Right atrium auricular region (tissue), 2 donors: ENCODE results near the gene RBM14. TPM values are rescaled to one million over a fixed set of nuclear protein-coding genes. Genes with fewer than 3 reads are reported as not detected.
A peak's percentile ranks its signal among the peaks of the same experiment; 100 is the strongest.

Experiments used
- DNase-seq: peaks from one replicate; pipeline ENCODE4 v3.0.0-alpha.2; 2019; ENCODE audit warnings: low spot score
- H3K27ac ChIP-seq, 2 donors: fragments of 200-600 bp; sonication (generic); 1 replicate in 1 of 2; 2 replicates in 1 of 2; pipeline ENCODE4 v1.5.1; 2016 to 2019
- H3K27me3 ChIP-seq, 2 donors: fragments of 200-600 bp; sonication (generic); one replicate each; pipeline versions ENCODE4 v1.5.1 to v1.6.0; 2017 to 2019
- H3K36me3 ChIP-seq: fragments of 200-600 bp; sonication (generic); one replicate; pipeline ENCODE4 v1.5.1; 2016
- H3K4me1 ChIP-seq, 2 donors: fragments of 200-600 bp; sonication (generic); one replicate each; pipeline versions ENCODE4 v1.5.1 to v1.6.0; 2017 to 2019
- H3K4me3 ChIP-seq, 2 donors: fragments of 200-600 bp; sonication (generic); 1 replicate in 1 of 2; 2 replicates in 1 of 2; pipeline ENCODE4 v1.5.1; 2017 to 2019; ENCODE audit warnings: mild to moderate bottlenecking in 1 of 2, moderate library complexity in 1 of 2
- H3K9me3 ChIP-seq, 2 donors: fragments of 200-600 bp; sonication (generic); one replicate each; pipeline ENCODE4 v1.5.1; 2019
- CTCF ChIP-seq, 2 donors: fragments of 200-600 bp; sonication (generic); IDR thresholded peaks; one replicate each; pipeline ENCODE4 v1.5.1; 2019; ENCODE audit warnings: antibody characterized with exemption in 2 of 2
- total RNA-seq, 2 donors: library from RNA; depleted of rRNA; stranded (reverse); fragments of >200 nt; gene quantifications; one replicate each; pipeline ENCODE4 v1.1.0, GENCODE V29; 2016

RBM14 gene, protein sequence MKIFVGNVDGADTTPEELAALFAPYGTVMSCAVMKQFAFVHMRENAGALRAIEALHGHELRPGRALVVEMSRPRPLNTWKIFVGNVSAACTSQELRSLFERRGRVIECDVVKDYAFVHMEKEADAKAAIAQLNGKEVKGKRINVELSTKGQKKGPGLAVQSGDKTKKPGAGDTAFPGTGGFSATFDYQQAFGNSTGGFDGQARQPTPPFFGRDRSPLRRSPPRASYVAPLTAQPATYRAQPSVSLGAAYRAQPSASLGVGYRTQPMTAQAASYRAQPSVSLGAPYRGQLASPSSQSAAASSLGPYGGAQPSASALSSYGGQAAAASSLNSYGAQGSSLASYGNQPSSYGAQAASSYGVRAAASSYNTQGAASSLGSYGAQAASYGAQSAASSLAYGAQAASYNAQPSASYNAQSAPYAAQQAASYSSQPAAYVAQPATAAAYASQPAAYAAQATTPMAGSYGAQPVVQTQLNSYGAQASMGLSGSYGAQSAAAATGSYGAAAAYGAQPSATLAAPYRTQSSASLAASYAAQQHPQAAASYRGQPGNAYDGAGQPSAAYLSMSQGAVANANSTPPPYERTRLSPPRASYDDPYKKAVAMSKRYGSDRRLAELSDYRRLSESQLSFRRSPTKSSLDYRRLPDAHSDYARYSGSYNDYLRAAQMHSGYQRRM
- 10 to 100 TPM; 27.5 to 34.3 TPM for total RNA-seq

DNA sequence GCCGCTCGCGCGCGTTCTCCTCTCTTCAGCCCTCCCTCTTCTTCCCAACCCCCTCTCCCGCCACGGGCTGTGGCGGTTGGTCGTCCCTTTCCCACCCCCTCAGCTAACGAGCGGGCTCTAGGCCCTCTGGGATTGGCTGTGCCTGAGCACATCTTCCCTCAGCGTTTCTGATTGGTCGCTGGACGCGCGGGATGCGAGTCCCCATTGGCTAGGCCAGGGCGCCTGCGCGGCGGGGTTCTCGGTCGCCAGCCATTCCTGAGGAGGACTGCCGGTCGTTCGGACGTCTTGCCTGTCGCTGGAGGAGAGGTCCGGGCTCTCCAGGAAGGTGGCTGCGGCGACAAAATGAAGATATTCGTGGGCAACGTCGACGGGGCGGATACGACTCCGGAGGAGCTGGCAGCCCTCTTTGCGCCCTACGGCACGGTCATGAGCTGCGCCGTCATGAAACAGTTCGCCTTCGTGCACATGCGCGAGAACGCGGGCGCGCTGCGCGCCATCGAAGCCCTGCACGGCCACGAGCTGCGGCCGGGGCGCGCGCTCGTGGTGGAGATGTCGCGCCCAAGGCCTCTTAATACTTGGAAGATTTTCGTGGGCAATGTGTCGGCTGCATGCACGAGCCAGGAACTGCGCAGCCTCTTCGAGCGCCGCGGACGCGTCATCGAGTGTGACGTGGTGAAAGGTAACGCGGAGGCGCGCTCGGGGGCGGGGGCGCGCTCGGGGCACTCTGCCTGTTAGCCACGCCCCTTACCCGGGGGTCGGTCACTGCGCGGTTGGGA is at the start of gene RBM14:
Gene RBM14 (plus strand): TSS at position 252 of the 776 bp plus-strand sequence. CDS start 91 bp downstream, at position 343.
- peak; percentile 99 for DNase-seq
- H3K4me1 ChIP-seq = peaks cover 0 to 47% of the 10 kb centered on the region in 2 donors
- TF ChIP-seq CTCF (IDR thresholded peaks at IDR 0.05) = no peak
- peak within 1 kb of the TSS; percentile 83 to 85 for H3K4me3 ChIP-seq
- peak within 1 kb of the TSS; percentile 98 to 99 for H3K27ac ChIP-seq
- no peaks in the 10 kb centered on the region for H3K27me3 ChIP-seq
- H3K36me3 ChIP-seq = peaks cover 7% of the 10 kb centered on the region
- no peaks in the 10 kb centered on the region for H3K9me3 ChIP-seq

DNA sequence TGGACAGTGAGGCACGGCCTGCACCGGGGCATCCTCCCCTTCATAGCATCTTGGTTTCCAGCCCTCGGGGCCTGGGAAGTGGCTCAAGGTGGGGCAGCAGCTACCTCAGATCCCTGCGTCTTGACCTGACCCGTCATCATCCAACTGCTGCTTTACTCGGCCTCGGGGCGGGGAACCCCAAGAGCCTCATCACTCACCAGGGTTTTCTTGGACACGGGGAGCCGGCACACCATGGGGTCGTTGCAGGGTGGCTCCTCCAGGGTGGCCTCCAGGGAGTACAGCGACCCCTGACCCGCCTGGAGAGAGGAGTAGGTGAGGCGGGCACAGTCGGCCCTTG is 48.7 kb upstream of the RBM14 start:
- no peak for TF ChIP-seq CTCF (IDR thresholded peaks at IDR 0.05)
- Histone ChIP-seq H3K4me1 (peaks cover 0 to 14% of the 10 kb centered on the region in 2 donors), H3K9me3 (no peaks in the 10 kb centered on the region), H3K36me3 (peaks cover 9% of the 10 kb centered on the region), H3K4me3 (peak overlapping the region; percentile 46 to 68), H3K27ac (peak overlapping the region in 1 of 2 donors; percentile 25), H3K27me3 (no peaks in the 10 kb centered on the region)
- no peak for DNase-seq

DNA sequence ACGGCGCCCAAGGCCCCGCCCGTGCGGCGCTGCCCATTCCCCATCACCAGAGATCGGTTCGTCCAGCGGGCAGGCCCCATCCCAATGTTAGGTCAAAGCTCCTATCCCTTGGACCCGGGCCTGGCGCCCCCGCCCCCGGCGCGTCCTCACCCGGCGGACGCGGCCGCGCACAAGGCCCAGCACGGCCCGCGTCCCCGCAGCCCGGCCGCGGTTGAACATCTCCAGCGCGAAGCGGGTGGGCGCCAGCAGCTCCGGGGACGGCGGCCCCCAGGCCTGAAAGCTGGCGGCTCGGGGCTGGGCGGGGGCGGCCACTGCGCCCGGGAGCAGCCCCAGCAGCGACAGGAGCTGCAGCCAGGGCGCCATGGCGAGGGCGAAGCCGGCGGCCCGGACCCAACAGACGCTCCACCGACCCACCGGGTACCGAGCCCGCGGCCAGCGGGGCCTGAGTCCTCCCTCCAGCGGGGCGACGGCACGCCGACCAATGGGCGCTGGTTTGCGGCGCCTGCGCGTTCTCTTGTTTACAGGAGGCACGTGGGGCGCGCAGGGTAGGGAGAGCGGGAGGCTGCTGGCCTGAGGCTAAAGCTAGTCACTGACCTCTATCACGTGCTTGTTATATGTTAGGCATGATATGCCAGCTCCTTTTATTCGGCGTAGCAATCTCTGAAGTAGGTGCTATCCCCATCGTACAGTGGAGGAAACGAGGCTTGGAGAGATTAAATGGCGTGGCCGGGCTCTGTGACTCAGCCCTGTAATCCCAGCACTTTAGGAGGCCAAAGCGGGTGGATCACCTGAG is 48.1 kb upstream of the RBM14 start, which contains the start of gene CTSF:
Gene CTSF (minus strand): TSS at position 483 of the 793 bp plus-strand sequence. CDS start 120 bp downstream, at position 363.
- DNase-seq = peak; percentile 83
- H3K9me3 ChIP-seq = no peaks in the 10 kb centered on the region
- H3K27me3 ChIP-seq = no peaks in the 10 kb centered on the region
- peak within 1 kb of the TSS; percentile 19 to 25 for H3K27ac ChIP-seq
- H3K4me1 ChIP-seq = peaks cover 0 to 14% of the 10 kb centered on the region in 2 donors
- H3K4me3 ChIP-seq = peak within 1 kb of the TSS; percentile 46 to 68
- peaks cover 9% of the 10 kb centered on the region for H3K36me3 ChIP-seq
- TF ChIP-seq CTCF (IDR thresholded peaks at IDR 0.05) = no peak

- no peaks in the 10 kb centered on the region for H3K9me3 ChIP-seq
- H3K27me3 ChIP-seq = no peaks in the 10 kb centered on the region
- H3K4me1 ChIP-seq = peaks cover 0 to 14% of the 10 kb centered on the region in 2 donors
- H3K4me3 ChIP-seq = peak overlapping the region in 1 of 2 donors; percentile 68
- H3K27ac ChIP-seq = peak overlapping the region in 1 of 2 donors; percentile 19
- peaks cover 5% of the 10 kb centered on the region for H3K36me3 ChIP-seq
- DNase-seq = no peak
- no peak for TF ChIP-seq CTCF (IDR thresholded peaks at IDR 0.05)
Observed at GRCh38 chr11:66569076-66569475, 47.4 kb upstream of the RBM14 start.
